RPMI7951 (cell line): Measurements from ENCODE around the gene FOXA1. TPM values are rescaled to one million over a fixed set of nuclear protein-coding genes. Genes with fewer than 3 reads are reported as not detected.
"Not testable (repeated sequence)": the region's sequence is repeated elsewhere in the genome, so short reads cannot be mapped to it uniquely, and the experiment has no call there.

ENCODE experiments used
- DNase-seq: peaks from one replicate; pipeline ENCODE4 v3.0.0-alpha.2; 2012; ENCODE audit warnings: low read depth
- total RNA-seq: library from RNA; depleted of rRNA; stranded (reverse); fragments of >200 nt; shearing (Covaris generic); gene quantifications from 2 replicates; pipeline ENCODE4 v1.2.3, GENCODE V29; 2014; rRNA removed

FOXA1 gene
- total RNA-seq, 1 experiment from 2014 or later: not detected

DNA sequence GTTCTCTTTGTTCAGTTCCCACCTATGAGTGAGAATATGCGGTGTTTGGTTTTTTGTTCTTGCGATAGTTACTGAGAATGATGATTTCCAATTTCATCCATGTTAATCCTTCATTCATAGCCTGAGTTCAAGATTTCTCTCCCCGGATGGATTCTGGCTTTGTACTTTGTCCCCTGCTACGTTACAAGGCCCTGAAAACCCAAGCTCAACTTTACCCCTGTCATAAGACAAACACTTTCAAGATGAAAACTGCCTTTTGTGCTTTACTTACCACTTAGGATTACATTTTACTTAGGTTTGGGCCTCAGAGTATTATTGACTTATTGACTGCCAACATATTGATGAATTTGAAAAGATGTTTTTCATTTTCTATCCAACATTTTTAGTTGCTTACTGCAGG is 36.3 kb downstream of the FOXA1 start:
- no peak for DNase-seq

DNA sequence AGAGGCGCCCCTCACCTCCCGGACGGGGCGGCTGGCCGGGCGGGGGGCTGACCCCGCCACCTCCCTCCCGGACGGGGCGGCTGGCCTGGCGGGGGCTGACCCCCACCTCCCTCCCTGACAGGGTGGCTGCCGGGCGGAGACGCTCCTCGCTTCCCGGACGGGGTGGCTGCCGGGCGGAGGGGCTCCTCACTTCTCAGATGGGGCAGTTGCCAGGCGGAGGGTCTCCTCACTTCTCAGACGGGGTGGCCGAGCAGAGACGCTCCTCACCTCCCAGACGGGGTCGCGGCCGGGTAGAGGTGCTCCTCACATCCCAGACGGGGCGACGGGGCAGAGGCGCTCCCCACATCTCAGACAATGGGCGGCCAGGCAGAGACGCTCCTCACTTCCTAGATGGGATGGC is 39.5 kb downstream of the FOXA1 start:
- not testable (repeated sequence) for DNase-seq

DNA sequence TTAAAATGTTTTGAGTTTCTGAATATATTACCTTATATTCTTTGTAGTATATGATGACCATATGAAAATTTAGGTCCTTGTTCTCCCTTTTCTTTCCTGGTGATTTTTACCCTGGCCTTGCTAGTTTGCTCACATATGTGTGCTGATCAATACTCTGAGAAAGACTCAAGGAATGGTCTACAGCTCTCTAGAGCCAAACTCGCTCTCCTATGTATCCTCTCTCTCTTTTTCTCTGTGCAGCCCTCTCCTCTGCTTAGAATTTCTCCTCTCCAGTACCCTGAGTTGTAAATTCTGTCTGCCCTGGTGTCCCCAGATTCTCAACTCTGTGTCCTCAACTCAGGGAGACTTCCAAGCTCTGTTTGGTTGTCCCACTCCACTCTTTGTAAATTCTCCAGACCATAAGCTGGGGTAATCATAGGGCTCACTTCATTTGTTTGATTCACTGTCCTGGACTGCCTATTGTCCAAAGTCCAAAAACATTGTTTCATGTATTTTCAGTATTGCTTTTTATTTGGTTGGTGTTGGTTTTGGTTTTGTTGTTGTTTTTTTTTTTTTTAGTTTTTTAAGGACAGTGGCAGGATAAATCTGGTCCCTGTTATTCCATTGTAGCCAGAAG is 41.0 kb downstream of the FOXA1 start:
- DNase-seq: no peak

DNA sequence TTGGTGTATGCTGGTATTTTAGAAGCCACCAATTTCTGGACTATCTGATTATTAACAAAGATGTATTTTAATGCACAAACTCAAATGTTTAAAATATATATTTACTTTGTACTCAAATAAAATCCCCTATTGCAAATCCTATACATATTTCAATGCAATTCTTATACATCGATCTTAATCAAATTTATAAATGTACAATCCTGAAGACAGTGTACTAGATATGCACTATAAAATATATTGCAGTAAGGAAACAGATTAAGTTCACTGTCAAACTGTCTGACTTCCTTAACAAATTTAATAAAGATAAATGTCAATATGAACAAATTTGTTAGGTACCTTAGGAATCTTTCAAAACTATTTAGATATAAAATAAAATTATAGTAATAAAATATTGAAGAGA is 43.9 kb downstream of the FOXA1 start:
- no peak for DNase-seq

DNA sequence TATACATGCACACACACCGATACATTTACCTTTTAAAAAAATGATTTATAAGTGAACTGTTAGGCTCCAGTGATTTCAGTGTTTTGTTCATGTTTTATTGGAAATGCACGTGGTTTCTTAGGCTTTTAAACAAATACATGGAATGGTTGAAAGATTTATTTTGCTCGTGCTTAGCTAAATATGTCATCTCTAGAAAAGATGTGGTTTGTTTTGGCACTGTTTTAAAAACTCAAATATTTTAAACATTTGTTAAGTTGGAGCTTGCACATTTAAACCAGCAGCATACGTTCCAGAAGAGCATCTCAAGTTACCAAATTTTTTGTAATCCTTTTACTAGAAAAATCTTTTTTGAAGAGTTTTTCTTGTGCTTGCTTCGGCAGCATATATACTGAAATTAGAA is 44.5 kb downstream of the FOXA1 start:
- DNase-seq: no peak

DNA sequence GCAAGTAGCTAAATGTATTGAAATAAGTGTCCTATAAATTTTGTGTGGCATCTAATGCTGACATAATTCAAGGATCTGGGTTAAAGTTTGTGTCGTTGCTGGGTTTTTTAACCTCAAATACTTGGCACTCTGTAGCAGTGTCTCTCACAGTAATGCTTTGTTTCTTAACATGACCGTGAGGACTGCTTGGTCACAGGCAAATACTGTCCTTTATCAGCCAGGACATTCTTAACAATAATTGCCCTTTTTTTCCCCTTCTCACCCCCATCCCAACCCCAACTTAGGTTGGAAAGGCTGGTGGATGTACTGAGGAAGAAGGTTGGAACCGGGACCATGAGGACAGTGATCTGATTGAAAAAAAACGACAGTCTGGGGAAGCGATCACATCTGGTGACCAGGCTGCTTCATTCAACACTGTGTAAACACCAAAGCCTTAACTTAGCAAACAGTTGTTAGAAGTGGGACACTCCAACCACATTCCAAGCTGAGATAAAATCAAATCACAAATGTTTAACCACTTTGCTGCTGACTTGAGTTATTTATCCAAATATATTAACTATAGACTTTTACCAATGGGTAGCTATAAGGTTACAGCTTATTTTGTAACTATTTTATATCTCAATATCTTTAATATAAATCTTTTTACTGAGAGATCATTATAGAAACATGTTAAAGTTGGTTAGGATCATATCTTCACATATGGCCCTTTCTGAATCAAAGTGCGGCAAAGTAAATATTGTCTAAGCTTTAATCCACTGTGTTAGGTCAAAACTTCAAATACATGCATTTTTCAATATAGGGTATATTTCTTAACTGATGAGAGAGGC is 48.2 kb downstream of the FOXA1 start:
- DNase-seq: peak; percentile 1

DNA sequence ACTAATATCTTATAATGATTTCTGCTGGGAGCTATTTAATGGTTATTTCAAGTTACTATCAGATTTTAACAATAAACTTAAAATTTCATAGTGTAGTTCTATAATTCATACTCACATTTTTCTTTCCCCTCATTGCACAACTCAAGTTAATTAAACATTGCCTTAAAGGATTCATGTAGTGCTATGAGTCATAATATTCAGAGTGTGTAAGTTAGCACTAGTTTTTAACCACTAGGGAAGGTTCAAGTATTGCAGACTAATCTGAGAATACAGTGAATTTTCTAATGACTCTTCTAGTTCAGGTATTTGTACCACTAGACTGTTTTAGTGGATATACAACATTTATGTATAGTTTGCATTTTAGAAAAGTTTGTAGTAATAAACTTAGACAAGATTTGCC is 49.9 kb downstream of the FOXA1 start:
- DNase-seq: no peak

DNA sequence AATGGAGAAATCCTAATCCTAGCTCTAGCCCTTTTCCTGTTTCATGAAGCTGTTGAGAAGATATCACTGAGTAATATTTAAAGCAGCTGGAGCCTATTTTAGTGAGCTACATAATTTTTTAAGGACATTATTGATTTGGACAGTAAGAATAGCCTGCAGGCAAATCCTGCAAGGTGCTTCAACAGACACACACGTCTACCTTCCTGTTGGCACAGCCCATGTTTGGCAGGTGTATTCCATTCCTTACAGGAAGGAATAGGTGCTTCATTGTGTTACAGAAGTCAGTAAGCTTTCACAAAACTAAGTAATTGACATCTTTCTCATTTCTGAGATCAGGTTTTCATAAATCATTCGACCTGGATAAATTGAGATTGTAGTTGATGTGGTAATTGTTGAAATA is 50.6 kb downstream of the FOXA1 start:
- no peak for DNase-seq

DNA sequence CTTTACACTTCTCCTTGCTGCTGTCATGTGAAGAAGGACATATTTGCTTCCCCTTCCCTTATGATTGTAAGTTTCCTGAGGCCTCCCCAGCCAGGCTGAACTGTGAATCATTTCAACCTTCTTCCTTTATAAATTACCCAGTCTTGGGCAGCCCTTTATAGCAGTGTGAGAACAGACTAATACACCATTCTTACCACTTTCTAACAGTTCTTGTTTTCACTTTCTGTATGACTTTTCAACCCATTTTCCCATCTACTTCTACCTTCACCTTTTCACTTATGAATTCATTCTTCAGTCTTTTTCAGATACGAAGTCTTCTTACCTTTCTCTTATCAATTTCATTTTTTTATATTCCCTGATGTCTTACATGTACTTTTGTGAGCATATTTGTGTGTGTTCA is 55.1 kb downstream of the FOXA1 start:
- no peak for DNase-seq

Other genes with a start within 250 kb of the FOXA1 start
- 0.10 TPM in 1 of 2 replicates, not detected in the other for gene TTC6, start 380 bp upstream of the FOXA1 start, total RNA-seq